H1 (cell line): ENCODE data around the gene LGALS4. TPM values are rescaled to one million over a fixed set of nuclear protein-coding genes. Genes with fewer than 3 reads are reported as not detected.

Experiments
- CTCF ChIA-PET: fragments of 300-600 bp; sonication (Branson Sonifier 250); formaldehyde crosslinking; loops from one replicate; lab custom pipeline; 2021; ENCODE audit not compliant: partially characterized antibody; lab: Charles Lee
- POLR2A ChIA-PET: fragments of 300-600 bp; sonication (Branson Sonifier 250); formaldehyde crosslinking; loops from one replicate; lab custom pipeline; 2021; ENCODE audit warnings: inconsistent platforms; ENCODE audit not compliant: partially characterized antibody; lab: Charles Lee
- DNase-seq, 2 experiments: peaks; one replicate each; pipeline versions ENCODE4 v3.0.0 to v3.0.0-alpha.2; 2010 to 2022; ENCODE audit warnings: low spot score in 2 of 2, low read depth in 1 of 2, mixed read lengths in 1 of 2
- FAIRE-seq: peaks from 2 replicates; lab custom pipeline; 2011; peaks lifted over from hg19 to GRCh38; lab: Jason Lieb, UNC
- H2AFZ ChIP-seq: 2 replicates; pipeline ENCODE4 v1.8.1; 2012; ENCODE audit warnings: low read length, inconsistent platforms
- H2AK5ac ChIP-seq: 2 replicates; pipeline ENCODE4 v1.6.1; 2013; ENCODE audit warnings: low read depth, low read length
- H2BK120ac ChIP-seq: replicated peaks from 2 replicates; pipeline ENCODE3; 2013; ENCODE audit warnings: low read depth, low read length, inconsistent platforms
- H2BK12ac ChIP-seq: 2 replicates; pipeline ENCODE4 v1.6.1; 2013; ENCODE audit warnings: low read depth, low read length
- H2BK15ac ChIP-seq: 2 replicates; pipeline ENCODE4 v1.6.1; 2013; ENCODE audit warnings: low read length
- H2BK20ac ChIP-seq: 2 replicates; pipeline ENCODE4 v1.6.1; 2013; ENCODE audit warnings: low read length
- H2BK5ac ChIP-seq: 2 replicates; pipeline ENCODE4 v1.6.1; 2013; ENCODE audit warnings: low read depth, low read length
- H3K14ac ChIP-seq: 2 replicates; pipeline ENCODE4 v1.6.1; 2013; ENCODE audit warnings: inconsistent platforms; ENCODE audit not compliant: insufficient read length
- H3K18ac ChIP-seq: 2 replicates; pipeline ENCODE4 v1.6.1; 2013; ENCODE audit warnings: low read length; ENCODE audit errors: extremely low read depth
- H3K23ac ChIP-seq: 2 replicates; pipeline ENCODE4 v1.6.1; 2013; ENCODE audit warnings: inconsistent platforms; ENCODE audit not compliant: insufficient read length
- H3K23me2 ChIP-seq: 2 replicates; pipeline ENCODE4 v1.6.1; 2013; ENCODE audit warnings: low read depth, low read length
- H3K27ac ChIP-seq: 2 replicates; pipeline ENCODE4 v1.6.1; 2011; ENCODE audit warnings: low read depth, low read length, inconsistent platforms
- H3K27me3 ChIP-seq, 4 experiments: replicated peaks in 1 of 4; 1 replicate in 1 of 4; 2 replicates in 3 of 4; pipeline versions ENCODE4 v1.6.1 to v1.8.1; 2011 to 2013; ENCODE audit warnings: low read length in 3 of 4, mild to moderate bottlenecking in 3 of 4, inconsistent platforms in 2 of 4, mixed read lengths in 2 of 4, moderate library complexity in 1 of 4; ENCODE audit not compliant: control insufficient read depth in 3 of 4, insufficient read depth in 3 of 4; ENCODE audit errors: extremely low read depth in 1 of 4
- H3K36me3 ChIP-seq, 4 experiments: 2 replicates each; pipeline versions ENCODE4 v1.6.1 to v1.8.1; 2011 to 2013; ENCODE audit warnings: mild to moderate bottlenecking in 4 of 4, low read length in 3 of 4, moderate library complexity in 2 of 4, control low read depth in 1 of 4, inconsistent platforms in 1 of 4; ENCODE audit not compliant: insufficient read depth in 4 of 4, control insufficient read depth in 2 of 4
- H3K4ac ChIP-seq: replicated peaks from 2 replicates; pipeline ENCODE3; 2013; ENCODE audit warnings: low read length, low read depth, mixed read lengths, inconsistent platforms; ENCODE audit not compliant: insufficient read length
- H3K4me1 ChIP-seq, 4 experiments: replicated peaks in 1 of 4; 1 replicate in 1 of 4; 2 replicates in 3 of 4; pipeline versions ENCODE4 v1.6.1 to v1.8.1; 2011 to 2013; ENCODE audit warnings: low read length in 3 of 4, inconsistent platforms in 2 of 4, mixed read lengths in 1 of 4; ENCODE audit not compliant: insufficient read depth in 4 of 4, control insufficient read depth in 3 of 4
- H3K4me2 ChIP-seq, 2 experiments: 2 replicates each; pipeline versions ENCODE4 v1.6.1 to v1.8.1; 2011 to 2013; ENCODE audit warnings: low read depth in 2 of 2, low read length in 2 of 2, control low read depth in 1 of 2, inconsistent platforms in 1 of 2, mild to moderate bottlenecking in 1 of 2; ENCODE audit not compliant: insufficient read depth in 1 of 2
- H3K4me3 ChIP-seq, 4 experiments: fragments of 200-600, 300-600 bp in 1 of 4; sonication (generic), shearing (Covaris generic), sonication (Bioruptor Twin) in 1 of 4; 2 replicates each; pipeline versions ENCODE4 v1.5.1 to v1.8.1; 2011 to 2016; ENCODE audit warnings: low read length in 4 of 4, low read depth in 3 of 4, control low read depth in 2 of 4, inconsistent platforms in 2 of 4, mild to moderate bottlenecking in 2 of 4, mixed read lengths in 1 of 4, moderate library complexity in 1 of 4; ENCODE audit not compliant: insufficient read depth in 2 of 4; ENCODE audit errors: extremely low read depth in 1 of 4
- H3K56ac ChIP-seq: replicated peaks from 2 replicates; pipeline ENCODE3; 2013; ENCODE audit warnings: low read depth, mild to moderate bottlenecking, mixed read lengths, low read length, inconsistent platforms; ENCODE audit not compliant: insufficient read length
- H3K79me1 ChIP-seq: 2 replicates; pipeline ENCODE4 v1.6.1; 2013; ENCODE audit warnings: low read depth, low read length, control low read depth
- H3K79me2 ChIP-seq, 2 experiments: 2 replicates each; pipeline versions ENCODE4 v1.6.1 to v1.8.1; 2012 to 2013; ENCODE audit warnings: low read length in 2 of 2, mild to moderate bottlenecking in 2 of 2, inconsistent platforms in 1 of 2; ENCODE audit not compliant: insufficient read depth in 2 of 2, control insufficient read depth in 1 of 2
- H3K9ac ChIP-seq, 4 experiments: replicated peaks in 1 of 4; 1 replicate in 1 of 4; 2 replicates in 3 of 4; pipeline versions ENCODE4 v1.6.1 to v1.8.1; 2011 to 2013; ENCODE audit warnings: low read depth in 3 of 4, low read length in 3 of 4, control low read depth in 2 of 4, mild to moderate bottlenecking in 2 of 4, moderate library complexity in 2 of 4, inconsistent platforms in 1 of 4; ENCODE audit errors: extremely low read depth in 1 of 4
- H3K9me3 ChIP-seq, 2 experiments: 2 replicates each; pipeline versions ENCODE4 v1.6.1 to v1.8.1; 2012 to 2013; ENCODE audit warnings: mild to moderate bottlenecking in 2 of 2, moderate library complexity in 2 of 2, control low read depth in 1 of 2, inconsistent platforms in 1 of 2, low read depth in 1 of 2, low read length in 1 of 2, mixed read lengths in 1 of 2; ENCODE audit not compliant: insufficient read depth in 2 of 2
- H4K20me1 ChIP-seq, 2 experiments: replicated peaks in 1 of 2; 2 replicates each; pipeline versions ENCODE3 to v1.8.1; 2011 to 2013; ENCODE audit warnings: inconsistent platforms in 2 of 2, low read length in 2 of 2, mild to moderate bottlenecking in 1 of 2; ENCODE audit not compliant: insufficient read depth in 2 of 2, control insufficient read depth in 1 of 2
- H4K5ac ChIP-seq: 2 replicates; pipeline ENCODE4 v1.6.1; 2013; ENCODE audit warnings: low read length, low read depth, mixed read lengths, inconsistent platforms; ENCODE audit not compliant: insufficient read length
- H4K8ac ChIP-seq: 2 replicates; pipeline ENCODE4 v1.8.0; 2013; ENCODE audit warnings: mild to moderate bottlenecking, moderate library complexity, low read length, inconsistent platforms; ENCODE audit not compliant: insufficient read depth; ENCODE audit errors: extremely low read depth
- H4K91ac ChIP-seq: replicated peaks from 2 replicates; pipeline ENCODE3; 2013; ENCODE audit warnings: low read length, mixed read lengths, inconsistent platforms; ENCODE audit not compliant: insufficient read length
- ASH2L ChIP-seq: fragments of 200-600, 300-600 bp; sonication (generic); IDR thresholded peaks from one replicate; pipeline ENCODE4 v1.7.1; 2017; ENCODE audit warnings: low read length
- BRCA1 ChIP-seq: IDR thresholded peaks from 2 replicates; pipeline ENCODE4 v1.6.1; 2012; ENCODE audit warnings: low read depth, low read length, improper control_type of control experiment
- CBX5 ChIP-seq: fragments of 300-800, 300-1000 bp; sonication (generic); IDR thresholded peaks from 2 replicates; pipeline ENCODE4 v1.7.1; 2016; ENCODE audit warnings: antibody characterized with exemption, low read length, low read depth
- CTBP2 ChIP-seq: IDR thresholded peaks from 2 replicates; pipeline ENCODE4 v1.7.0; 2011; ENCODE audit warnings: borderline replicate concordance, mild to moderate bottlenecking, moderate library complexity, mixed read lengths, low read length; ENCODE audit not compliant: insufficient read depth, insufficient read length
- E2F6 ChIP-seq: IDR thresholded peaks from 2 replicates; pipeline ENCODE4 v1.6.1; 2012; ENCODE audit warnings: inconsistent platforms
- EGR1 ChIP-seq: IDR thresholded peaks from 2 replicates; pipeline ENCODE4 v1.6.1; 2011; ENCODE audit warnings: low read depth, low read length, borderline replicate concordance
- EP300 ChIP-seq, 2 experiments: IDR thresholded peaks; 1 replicate in 1 of 2; 2 replicates in 1 of 2; pipeline ENCODE4 v1.6.1; 2011 to 2012; ENCODE audit warnings: low read depth in 2 of 2, low read length in 2 of 2, mild to moderate bottlenecking in 2 of 2, borderline replicate concordance in 1 of 2, inconsistent platforms in 1 of 2, moderate library complexity in 1 of 2
- EZH2 ChIP-seq: fragments of 200-600 bp; sonication (generic); IDR thresholded peaks from 2 replicates; pipeline ENCODE4 v1.7.1; 2012; ENCODE audit warnings: low read depth, mild to moderate bottlenecking, moderate library complexity, low read length, inconsistent platforms; ENCODE audit not compliant: severe bottlenecking
- RFX5 ChIP-seq: IDR thresholded peaks from 2 replicates; pipeline ENCODE4 v1.6.1; 2011; ENCODE audit warnings: low read depth, low read length, improper control_type of control experiment, borderline replicate concordance
- RNF2 ChIP-seq: fragments of 200-900, 300-1000 bp; sonication (generic); IDR thresholded peaks from 2 replicates; pipeline ENCODE4 v1.7.1; 2016; ENCODE audit warnings: borderline replicate concordance, low read depth, mild to moderate bottlenecking, antibody characterized with exemption, low read length; ENCODE audit not compliant: poor library complexity, severe bottlenecking; ENCODE audit errors: missing control alignments
- SIN3A ChIP-seq, 2 experiments: IDR thresholded peaks in 1 of 2; conservative IDR thresholded peaks in 1 of 2; 2 replicates each; pipeline ENCODE4 v1.6.1; 2011 to 2012; ENCODE audit warnings: low read length in 2 of 2, improper control_type of control experiment in 1 of 2, low read depth in 1 of 2, mild to moderate bottlenecking in 1 of 2
- TCF12 ChIP-seq: IDR thresholded peaks from 2 replicates; pipeline ENCODE4 v1.6.1; 2011; ENCODE audit warnings: low read depth, mild to moderate bottlenecking, low read length
- YY1 ChIP-seq: IDR thresholded peaks from 2 replicates; pipeline ENCODE4 v1.6.1; 2011; ENCODE audit warnings: low read depth, mild to moderate bottlenecking, low read length
- WGBS, 2 experiments: shearing (Covaris generic) in 1 of 2; methylation state at CpG; one replicate each; pipeline versions ENCODE4 v1.1.6 to v1.1.7; 2013 to 2015; ENCODE audit warnings: low lambda C conversion rate in 2 of 2, mixed read lengths in 2 of 2, inconsistent platforms in 1 of 2, low coverage in 1 of 2, missing lambda C conversion rate in 1 of 2; ENCODE audit not compliant: insufficient replicate concordance in 2 of 2, insufficient coverage in 1 of 2, insufficient read length in 1 of 2; ENCODE audit errors: extremely low coverage in 1 of 2, missing lambda C conversion rate in 1 of 2; 5-methylcytosine and 5-hydroxymethylcytosine counted together
- polyA plus RNA-seq, 7 experiments: library from polyadenylated mRNA; depleted of rRNA in 3 of 7; stranded (reverse) in 5 of 7; unstranded in 2 of 7; fragments of >200 nt in 5 of 7; fragments of 200-250 nt in 2 of 7; gene quantifications; 1 replicate in 5 of 7; 2 replicates in 1 of 7; 4 replicates in 1 of 7; pipeline versions ENCODE4 v1.2.1 to v1.2.3, GENCODE V29; 2011 to 2013; ENCODE audit warnings: missing spikeins in 2 of 7, mixed read lengths in 2 of 7
- total RNA-seq: library from RNA; stranded (reverse); fragmentation: NEBNext Ultra II Directional; extraction: Animal tissue kit (Norgen Biotek cat#: 25700); gene quantifications from 2 replicates; pipeline ENCODE4 v1.2.1, GENCODE V29; 2021

The LGALS4 gene
- total and polyA plus RNA-seq, 2 of the 8 experiments (the other 6 are each of a cell fraction or from before 2014, with no cell fraction given), result 0.32 to 0.37 TPM

DNA sequence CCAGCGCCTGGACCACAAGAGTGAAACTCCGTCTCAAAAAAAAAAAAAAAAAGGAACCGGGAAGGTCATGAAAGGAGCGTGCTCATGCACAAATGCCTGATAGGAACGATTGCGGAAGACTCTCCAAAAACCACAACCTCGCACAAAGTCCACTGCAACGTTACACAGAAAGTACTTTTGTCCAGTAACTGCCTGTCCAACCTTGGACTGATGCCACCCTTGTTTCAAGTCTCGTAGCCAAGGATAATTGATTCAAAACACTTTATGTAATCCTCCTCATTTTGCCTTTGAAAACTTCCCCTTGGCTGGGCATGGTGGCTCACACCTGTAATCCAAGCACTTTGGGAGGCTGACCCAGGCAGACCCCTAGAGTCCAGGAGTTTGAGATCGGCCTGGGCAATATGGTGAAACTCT lies 53.1 kb downstream of the LGALS4 start:
- H3K4me2 ChIP-seq, result no peak overlapping the region
- no peaks in the 10 kb centered on the region for H3K27me3 ChIP-seq
- H4K91ac ChIP-seq, result no peak overlapping the region
- no peak overlapping the region for H4K8ac ChIP-seq
- H3K18ac ChIP-seq, result no peak overlapping the region
- H3K4me3 ChIP-seq, result no peak overlapping the region
- CTCF ChIA-PET, result interaction anchor here (1.0 kb wide), 1 partner anchor 244 kb away, joined by 3 read pairs; no protein-coding TSS in a partner anchor
- H2BK20ac ChIP-seq, result no peak overlapping the region
- H3K14ac ChIP-seq, result no peak overlapping the region
- POLR2A ChIA-PET, result interaction anchor here (1.0 kb wide), 1 partner anchor 158 kb away, joined by 3 read pairs; no protein-coding TSS in a partner anchor
- H3K79me1 ChIP-seq, result no peaks in the 10 kb centered on the region
- H3K23ac ChIP-seq, result no peak overlapping the region
- FAIRE-seq (no peak), DNase-seq (no peak)
- no peak overlapping the region for H3K27ac ChIP-seq
- H2AK5ac ChIP-seq, result no peak overlapping the region
- no peak overlapping the region for H2AFZ ChIP-seq
- no peak overlapping the region for H3K4ac ChIP-seq
- H2BK15ac ChIP-seq, result no peak overlapping the region
- no peak overlapping the region for H3K9ac ChIP-seq
- no peak overlapping the region for H2BK120ac ChIP-seq
- no peaks in the 10 kb centered on the region for H3K4me1 ChIP-seq
- H3K79me2 ChIP-seq, result no peaks in the 10 kb centered on the region
- H3K56ac ChIP-seq, result no peak overlapping the region
- no peaks in the 10 kb centered on the region for H3K23me2 ChIP-seq
- no peaks in the 10 kb centered on the region for H3K9me3 ChIP-seq
- WGBS, 2 experiments, result 75% methylated on average over 9 of the region's 10 CpGs; no CpG with 5 or more reads in 1 of the 2 experiments
- H2BK5ac ChIP-seq, result no peak overlapping the region
- H4K5ac ChIP-seq, result no peak overlapping the region
- no peaks in the 10 kb centered on the region for H4K20me1 ChIP-seq
- no peaks in the 10 kb centered on the region for H3K36me3 ChIP-seq
- H2BK12ac ChIP-seq, result no peak overlapping the region
- TF ChIP-seq CBX5, result no peak
- TF ChIP-seq SIN3A (conservative IDR thresholded peaks at IDR 0.05 in 1 of 2, IDR thresholded peaks at IDR 0.05 in 1 of 2; ENCODE audit: low read depth in 1 of 2, low read length in 2 of 2), result no peak
- TF ChIP-seq EZH2, result no peak
- no peak for TF ChIP-seq E2F6
- no peak for TF ChIP-seq BRCA1
- no peak for TF ChIP-seq YY1
- no peak for TF ChIP-seq RFX5
- no peak for TF ChIP-seq EP300 (IDR thresholded peaks at IDR 0.05; ENCODE audit: borderline replicate concordance in 1 of 2, low read depth in 2 of 2, low read length in 2 of 2)
- TF ChIP-seq ASH2L, result no peak
- no peak for TF ChIP-seq EGR1
- no peak for TF ChIP-seq TCF12
- TF ChIP-seq CTBP2, result no peak
- TF ChIP-seq RNF2, result no peak
